Left lung (tissue), 10 donors: ENCODE results near the gene MYMK. TPM values are rescaled to one million over a fixed set of nuclear protein-coding genes. Genes with fewer than 3 reads are reported as not detected.

Source experiments
- ATAC-seq: fragments of 200-7000 bp; cut with Tn5 transposase; one replicate; pipeline ENCODE4 v1.9.1; 2020; ENCODE audit warnings: moderate library complexity
- DNase-seq, 4 donors: peaks; one replicate each; pipeline ENCODE4 v3.0.0-alpha.2; 2013 to 2020
- H3K27ac ChIP-seq, 2 donors: fragments of 200-600 bp; sonication (generic) in 1 of 2; one replicate each; pipeline versions ENCODE4 v1.5.0 to v1.8.0; 2020 to 2021
- H3K27me3 ChIP-seq, 2 donors: fragments of 200-600 bp; sonication (generic) in 1 of 2; one replicate each; pipeline versions ENCODE4 v1.5.0 to v1.8.0; 2020 to 2021
- H3K36me3 ChIP-seq, 2 donors: fragments of 200-600 bp; sonication (generic) in 1 of 2; one replicate each; pipeline versions ENCODE4 v1.5.0 to v1.8.0; 2020 to 2021
- H3K4me1 ChIP-seq, 2 donors: fragments of 200-600 bp; one replicate each; pipeline ENCODE4 v1.8.0; 2021
- H3K4me3 ChIP-seq, 2 donors: fragments of 200-600 bp; sonication (generic) in 1 of 2; one replicate each; pipeline versions ENCODE4 v1.5.0 to v1.8.0; 2020 to 2021; ENCODE audit warnings: mild to moderate bottlenecking in 1 of 2
- H3K9me3 ChIP-seq, 2 donors: fragments of 200-600 bp; sonication (generic) in 1 of 2; one replicate each; pipeline versions ENCODE4 v1.5.0 to v1.8.0; 2020 to 2021
- intact Hi-C, 2 donors: fragments of 100-400 bp; cut with DNase I; formaldehyde crosslinking; loops; one replicate each; pipeline versions ENCODE4 v1.11.2 to v1.14.2; 2022
- polyA plus RNA-seq, 6 donors: library from polyadenylated mRNA; unstranded; fragments of 120-200 nt; gene quantifications; one replicate each; pipeline ENCODE4 v1.2.1, GENCODE V29; 2013; ENCODE audit not compliant: insufficient read length in 6 of 6
- total RNA-seq, 2 donors: library from RNA; stranded (reverse); fragmentation: NEBNext Ultra II Directional; extraction: Animal tissue kit (Norgen Biotek cat#: 25700); gene quantifications; one replicate each; pipeline ENCODE4 v1.2.1, GENCODE V29; 2021
- TF ChIP-seq, protein P1 (sequence below), 2 donors: fragments of 200-600 bp; sonication (generic) in 1 of 2; IDR thresholded peaks; one replicate each; pipeline versions ENCODE4 v1.5.0 to v1.8.0; 2021; ENCODE audit warnings: antibody characterized with exemption in 2 of 2
- donor health status: DM: no; HTN: yes; CAD: no.
- donor health status: DM: no; HTN: no; CAD: no.

The MYMK gene
- total and polyA plus RNA-seq, 8 donors, result not detected

- peak in 1 of 4 donors; percentile 61 for DNase-seq
- TF ChIP-seq, protein P1, sequence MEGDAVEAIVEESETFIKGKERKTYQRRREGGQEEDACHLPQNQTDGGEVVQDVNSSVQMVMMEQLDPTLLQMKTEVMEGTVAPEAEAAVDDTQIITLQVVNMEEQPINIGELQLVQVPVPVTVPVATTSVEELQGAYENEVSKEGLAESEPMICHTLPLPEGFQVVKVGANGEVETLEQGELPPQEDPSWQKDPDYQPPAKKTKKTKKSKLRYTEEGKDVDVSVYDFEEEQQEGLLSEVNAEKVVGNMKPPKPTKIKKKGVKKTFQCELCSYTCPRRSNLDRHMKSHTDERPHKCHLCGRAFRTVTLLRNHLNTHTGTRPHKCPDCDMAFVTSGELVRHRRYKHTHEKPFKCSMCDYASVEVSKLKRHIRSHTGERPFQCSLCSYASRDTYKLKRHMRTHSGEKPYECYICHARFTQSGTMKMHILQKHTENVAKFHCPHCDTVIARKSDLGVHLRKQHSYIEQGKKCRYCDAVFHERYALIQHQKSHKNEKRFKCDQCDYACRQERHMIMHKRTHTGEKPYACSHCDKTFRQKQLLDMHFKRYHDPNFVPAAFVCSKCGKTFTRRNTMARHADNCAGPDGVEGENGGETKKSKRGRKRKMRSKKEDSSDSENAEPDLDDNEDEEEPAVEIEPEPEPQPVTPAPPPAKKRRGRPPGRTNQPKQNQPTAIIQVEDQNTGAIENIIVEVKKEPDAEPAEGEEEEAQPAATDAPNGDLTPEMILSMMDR (IDR thresholded peaks at IDR 0.05), result no peak
- no peaks in the 10 kb centered on the region for H3K9me3 ChIP-seq
- H3K4me3 ChIP-seq, result no peak overlapping the region
- no peak for ATAC-seq
- H3K36me3 ChIP-seq, result no peaks in the 10 kb centered on the region
- intact Hi-C loops, result no loop called here
- H3K27me3 ChIP-seq, result peaks cover 0 to 8% of the 10 kb centered on the region in 2 donors
- peaks cover 0 to 8% of the 10 kb centered on the region in 2 donors for H3K4me1 ChIP-seq
- H3K27ac ChIP-seq, result no peak overlapping the region
Measured at GRCh38 chr9:133493428-133493827, 31.3 kb downstream of the MYMK start.

GRCh38 chr9:133492061-133493021 lies 32.4 kb downstream of the MYMK start:
- Histone ChIP-seq H3K9me3 (no peaks in the 10 kb centered on the region), H3K36me3 (no peaks in the 10 kb centered on the region), H3K4me3 (no peak overlapping the region), H3K27ac (no peak overlapping the region), H3K4me1 (peaks cover 0 to 8% of the 10 kb centered on the region in 2 donors), H3K27me3 (peaks cover 0 to 13% of the 10 kb centered on the region in 2 donors)
- DNase-seq (peak in 2 of 4 donors; percentile 43 to 59), ATAC-seq (no peak)
- intact Hi-C loops, result no loop called here
- TF ChIP-seq, protein P1 (IDR thresholded peaks at IDR 0.05), result no peak

DNA sequence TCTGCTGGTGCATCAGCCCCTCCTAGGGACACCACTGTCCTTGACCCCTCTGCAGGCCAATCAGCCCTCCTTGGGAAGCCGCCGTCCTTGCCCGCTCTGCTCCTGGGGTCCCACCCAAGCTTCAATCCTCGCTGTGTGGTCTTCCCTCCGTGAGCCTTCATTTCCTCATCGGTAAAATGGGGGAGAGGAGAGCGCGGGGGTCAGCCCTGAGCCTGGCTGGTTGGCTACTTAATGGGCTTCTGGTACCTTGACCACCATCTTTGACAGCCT lies 33.2 kb downstream of the MYMK start:
- no peaks in the 10 kb centered on the region for H3K9me3 ChIP-seq
- H3K27ac ChIP-seq, result no peak overlapping the region
- TF ChIP-seq, protein P1 (IDR thresholded peaks at IDR 0.05), result no peak
- ATAC-seq, result no peak
- no peak overlapping the region for H3K4me3 ChIP-seq
- H3K36me3 ChIP-seq, result no peaks in the 10 kb centered on the region
- intact Hi-C loops, result no loop called here
- peak in 1 of 4 donors; percentile 25 for DNase-seq
- peaks cover 0 to 6% of the 10 kb centered on the region in 2 donors for H3K4me1 ChIP-seq
- H3K27me3 ChIP-seq, result peaks cover 0 to 6% of the 10 kb centered on the region in 2 donors

- TF ChIP-seq, protein P1 (IDR thresholded peaks at IDR 0.05), result no peak
- Histone ChIP-seq H3K36me3 (no peaks in the 10 kb centered on the region), H3K27me3 (peaks cover 0 to 5% of the 10 kb centered on the region in 2 donors), H3K9me3 (no peaks in the 10 kb centered on the region), H3K4me3 (no peak overlapping the region), H3K27ac (no peak overlapping the region), H3K4me1 (peaks cover 0 to 8% of the 10 kb centered on the region in 2 donors)
- intact Hi-C loops, result no loop called here
- no peak for ATAC-seq
- DNase-seq, result peak in 1 of 4 donors; percentile 74
Measured at GRCh38 chr9:133490865-133491655, 33.7 kb downstream of the MYMK start.

DNA sequence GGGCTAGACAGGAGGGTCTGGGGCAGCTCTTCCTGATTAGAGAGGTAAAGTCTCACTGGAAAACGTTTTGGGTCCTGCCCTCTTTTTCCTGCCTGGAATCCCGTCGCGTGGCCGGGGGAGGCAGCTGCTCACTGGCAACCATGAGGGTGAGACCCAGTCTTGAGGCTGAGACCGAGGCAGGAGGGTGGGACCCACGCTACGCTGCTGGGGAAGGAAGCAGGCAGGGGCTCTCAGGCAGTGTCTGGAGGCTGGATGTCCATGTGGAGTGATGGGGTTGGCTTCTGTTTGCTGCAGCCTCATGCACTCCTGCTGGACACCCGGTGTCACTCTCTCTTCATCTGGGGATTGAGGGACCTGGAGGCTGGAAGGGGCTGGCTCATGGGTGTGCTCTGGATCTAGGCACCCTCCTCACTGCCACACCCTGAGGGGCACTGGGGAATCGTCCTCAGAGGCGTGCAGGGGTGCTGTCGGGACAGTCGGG lies 34.5 kb downstream of the MYMK start:
- no peak overlapping the region for H3K4me3 ChIP-seq
- H3K36me3 ChIP-seq, result no peaks in the 10 kb centered on the region
- no peaks in the 10 kb centered on the region for H3K9me3 ChIP-seq
- intact Hi-C loops, result no loop called here
- DNase-seq, result no peak
- ATAC-seq, result no peak
- H3K27ac ChIP-seq, result no peak overlapping the region
- H3K4me1 ChIP-seq, result peaks cover 0 to 13% of the 10 kb centered on the region in 2 donors
- TF ChIP-seq, protein P1 (IDR thresholded peaks at IDR 0.05), result no peak
- H3K27me3 ChIP-seq, result peaks cover 0 to 5% of the 10 kb centered on the region in 2 donors
